GM12874 (cell line): Measurements from ENCODE around the gene GSG1.

Experiments used
- TF ChIP-seq, protein P1 (sequence below): IDR thresholded peaks from 2 replicates; pipeline ENCODE4 v1.5.1; 2011; ENCODE audit warnings: low read depth, mild to moderate bottlenecking, control low read depth, low read length, moderate library complexity; ENCODE audit not compliant: insufficient read depth

GSG1 gene

DNA sequence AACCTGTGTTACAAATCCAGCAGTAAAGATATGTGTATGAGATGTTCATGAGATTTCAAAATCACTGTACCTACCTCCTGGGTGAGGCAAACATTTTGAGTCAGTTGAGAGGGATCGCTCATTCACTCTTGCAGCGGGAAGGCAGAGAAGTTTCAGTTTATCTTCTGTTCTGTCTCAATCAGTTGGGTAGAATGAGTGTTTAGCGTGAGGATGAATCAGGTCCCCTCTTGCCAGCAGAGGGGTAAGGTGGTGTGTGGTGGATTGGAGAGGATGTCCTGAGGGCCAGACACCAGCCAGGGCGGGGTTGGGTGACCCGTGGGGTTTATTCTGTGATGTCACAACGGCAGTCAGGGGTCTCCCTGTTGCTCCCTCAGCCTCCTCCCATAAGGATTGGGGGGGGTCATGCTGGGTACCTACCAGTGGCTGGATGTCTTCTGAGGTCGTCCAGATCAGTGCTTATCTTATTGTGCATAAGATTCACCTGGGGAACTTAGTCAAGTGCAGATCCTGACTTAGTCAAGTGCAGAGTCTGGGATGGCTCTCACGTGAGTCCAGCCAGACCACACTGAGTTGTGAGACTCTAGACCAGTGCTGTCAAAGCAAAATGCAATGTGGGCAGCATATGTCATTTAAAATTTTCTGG lies at the start of gene GSG1:
Gene GSG1, minus strand, starts transcription at position 277 of the 643 bp plus-strand sequence. Its CDS starts 155 bp downstream, at position 122.
- TF ChIP-seq, protein P1, sequence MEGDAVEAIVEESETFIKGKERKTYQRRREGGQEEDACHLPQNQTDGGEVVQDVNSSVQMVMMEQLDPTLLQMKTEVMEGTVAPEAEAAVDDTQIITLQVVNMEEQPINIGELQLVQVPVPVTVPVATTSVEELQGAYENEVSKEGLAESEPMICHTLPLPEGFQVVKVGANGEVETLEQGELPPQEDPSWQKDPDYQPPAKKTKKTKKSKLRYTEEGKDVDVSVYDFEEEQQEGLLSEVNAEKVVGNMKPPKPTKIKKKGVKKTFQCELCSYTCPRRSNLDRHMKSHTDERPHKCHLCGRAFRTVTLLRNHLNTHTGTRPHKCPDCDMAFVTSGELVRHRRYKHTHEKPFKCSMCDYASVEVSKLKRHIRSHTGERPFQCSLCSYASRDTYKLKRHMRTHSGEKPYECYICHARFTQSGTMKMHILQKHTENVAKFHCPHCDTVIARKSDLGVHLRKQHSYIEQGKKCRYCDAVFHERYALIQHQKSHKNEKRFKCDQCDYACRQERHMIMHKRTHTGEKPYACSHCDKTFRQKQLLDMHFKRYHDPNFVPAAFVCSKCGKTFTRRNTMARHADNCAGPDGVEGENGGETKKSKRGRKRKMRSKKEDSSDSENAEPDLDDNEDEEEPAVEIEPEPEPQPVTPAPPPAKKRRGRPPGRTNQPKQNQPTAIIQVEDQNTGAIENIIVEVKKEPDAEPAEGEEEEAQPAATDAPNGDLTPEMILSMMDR, result no peak

DNA sequence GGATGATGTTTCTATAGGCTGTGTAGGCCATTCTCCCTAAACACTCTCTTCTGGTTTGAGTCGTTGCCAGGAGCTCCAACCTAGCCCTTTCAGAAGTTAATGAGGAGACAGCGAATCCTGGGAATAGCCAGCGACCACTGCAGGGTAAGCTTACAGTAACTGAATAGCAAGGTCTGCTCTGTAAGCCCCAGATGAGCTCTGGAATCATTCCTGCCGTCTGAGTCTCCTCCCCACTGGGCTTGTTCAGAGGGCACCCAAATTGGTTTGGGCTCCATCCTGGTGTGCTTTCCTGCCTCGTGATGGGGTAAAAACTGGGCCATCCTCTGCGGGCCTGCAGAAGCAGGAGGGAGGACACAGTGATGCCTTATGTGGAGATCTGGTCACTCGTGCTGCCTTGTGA lies 49.7 kb upstream of the GSG1 start:
- TF ChIP-seq, protein P1, result no peak

DNA sequence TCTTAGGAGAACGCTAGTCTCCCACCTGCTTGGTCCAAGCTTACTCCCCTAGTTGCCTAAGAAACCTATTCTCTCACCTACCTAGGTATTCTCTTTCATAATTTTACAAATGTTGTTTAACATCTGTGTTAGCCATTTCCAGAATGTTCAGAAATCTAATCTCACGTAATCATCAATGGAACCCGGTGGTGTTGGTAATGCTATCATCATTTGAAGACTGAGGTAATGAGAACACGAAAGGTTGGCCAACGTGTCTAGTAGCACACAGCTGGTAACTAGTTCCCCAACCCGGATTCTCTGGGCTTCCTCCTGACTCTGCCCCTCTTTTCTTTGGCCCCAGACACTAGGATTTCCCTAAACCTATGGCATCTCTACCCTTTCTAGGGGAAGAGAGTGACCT lies 49.3 kb upstream of the GSG1 start:
- TF ChIP-seq, protein P1, result no peak

DNA sequence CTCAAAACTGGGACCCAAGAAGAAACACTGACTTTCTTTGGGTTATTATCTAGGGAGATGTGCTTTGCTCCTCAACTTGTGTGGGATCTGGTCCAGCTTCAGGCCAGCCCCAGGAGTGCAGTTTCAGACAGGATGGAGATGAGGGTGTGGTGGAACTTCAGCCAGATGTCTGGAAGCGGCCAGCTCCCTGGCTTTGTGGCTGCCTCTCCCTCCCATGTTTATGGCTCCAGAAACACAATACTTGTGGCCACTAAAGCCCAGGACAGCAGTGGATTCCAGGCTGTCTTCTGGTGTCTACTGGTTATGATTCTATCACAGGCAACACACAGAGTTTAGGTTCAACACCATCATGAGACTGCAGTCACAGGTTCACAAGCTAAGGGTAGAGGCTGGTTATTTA lies 48.8 kb upstream of the GSG1 start:
- TF ChIP-seq, protein P1, result no peak

DNA sequence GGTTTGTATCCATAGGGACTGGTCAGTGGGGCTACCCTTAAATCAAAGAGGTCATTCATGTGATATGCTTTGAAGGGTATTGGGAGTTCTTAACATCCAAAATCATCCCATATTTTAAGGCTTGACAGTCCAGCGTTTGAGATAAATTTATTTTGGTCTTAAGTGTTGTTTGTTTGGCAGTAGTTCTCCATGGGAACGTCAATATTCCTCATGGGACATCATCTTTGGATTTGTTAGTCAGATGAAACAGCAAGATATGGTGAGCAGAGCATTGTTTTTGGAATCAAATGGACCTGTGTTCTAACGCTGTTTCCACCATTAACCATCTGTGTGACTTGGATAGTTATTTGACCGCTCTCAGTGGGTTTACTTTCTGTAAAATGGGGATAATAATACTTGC lies 45.9 kb upstream of the GSG1 start:
- TF ChIP-seq, protein P1, result no peak

DNA sequence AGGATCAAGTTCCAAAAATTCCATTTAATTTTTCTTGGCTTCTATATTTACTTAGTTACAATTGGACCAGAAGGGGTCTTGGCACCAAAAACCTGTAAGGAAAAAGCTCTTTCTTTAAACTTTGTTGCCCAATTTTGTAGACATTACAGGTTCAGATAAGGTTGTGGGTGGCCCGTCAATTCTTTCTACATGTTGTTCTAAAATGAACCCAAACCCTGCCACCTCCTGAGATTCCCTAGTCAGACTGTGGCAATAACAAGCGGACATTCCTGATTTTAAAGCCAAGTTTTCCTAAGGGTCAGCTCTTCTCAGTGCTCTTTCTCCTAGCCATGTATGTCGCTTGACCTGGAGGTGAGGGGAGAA lies 45.0 kb upstream of the GSG1 start:
- TF ChIP-seq, protein P1, result no peak

DNA sequence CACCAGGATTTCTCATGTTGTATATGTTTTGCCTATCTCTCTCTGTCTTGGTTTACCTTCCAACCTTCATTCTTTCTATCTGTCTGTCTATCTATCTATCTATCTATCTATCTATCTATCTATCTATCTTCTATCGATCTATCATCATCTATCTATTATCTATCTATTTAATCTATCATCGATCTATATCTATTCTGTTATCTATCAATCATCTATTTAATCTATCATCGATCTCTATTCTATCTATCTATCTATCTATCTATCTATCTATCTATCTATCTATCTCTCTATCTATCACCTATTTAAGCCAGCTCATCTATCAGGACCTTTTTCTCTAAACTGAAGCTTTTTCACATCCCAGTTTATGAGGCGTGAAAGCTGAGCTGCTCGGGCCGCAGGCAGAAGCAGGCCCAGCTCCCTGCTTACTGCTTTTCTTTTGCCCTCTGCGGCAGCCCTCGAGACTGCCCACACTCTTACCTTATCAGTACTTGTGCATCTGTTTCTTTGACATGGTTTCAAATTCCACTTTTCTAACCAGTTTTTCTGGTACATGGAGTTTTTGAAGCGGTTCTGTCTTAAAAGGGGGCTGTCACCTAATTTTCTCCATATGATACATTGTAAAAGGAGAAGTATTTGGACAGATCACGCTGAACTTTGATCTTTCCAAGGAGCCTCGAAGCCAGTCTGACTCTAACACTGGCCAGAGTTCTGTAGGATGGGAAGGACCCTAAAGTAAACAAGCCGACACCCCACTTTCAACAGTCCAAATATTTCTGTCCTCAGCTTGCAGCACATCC lies 44.4 kb upstream of the GSG1 start:
- TF ChIP-seq, protein P1, result no peak
